Astrocyte (in vitro differentiated cells and primary cell): ENCODE data around the gene PTPN5.

Experiments used
- EZH2 ChIP-seq: IDR thresholded peaks from 2 replicates; pipeline ENCODE4 v1.6.1; 2012; ENCODE audit warnings: mild to moderate bottlenecking, low read length, inconsistent platforms; ENCODE audit not compliant: insufficient read depth
- TF ChIP-seq, protein P1 (sequence below): IDR thresholded peaks from 2 replicates; pipeline ENCODE4 v1.5.1; 2011; ENCODE audit warnings: low read depth, mild to moderate bottlenecking, inconsistent platforms, low read length, moderate library complexity; ENCODE audit not compliant: insufficient read depth

DNA sequence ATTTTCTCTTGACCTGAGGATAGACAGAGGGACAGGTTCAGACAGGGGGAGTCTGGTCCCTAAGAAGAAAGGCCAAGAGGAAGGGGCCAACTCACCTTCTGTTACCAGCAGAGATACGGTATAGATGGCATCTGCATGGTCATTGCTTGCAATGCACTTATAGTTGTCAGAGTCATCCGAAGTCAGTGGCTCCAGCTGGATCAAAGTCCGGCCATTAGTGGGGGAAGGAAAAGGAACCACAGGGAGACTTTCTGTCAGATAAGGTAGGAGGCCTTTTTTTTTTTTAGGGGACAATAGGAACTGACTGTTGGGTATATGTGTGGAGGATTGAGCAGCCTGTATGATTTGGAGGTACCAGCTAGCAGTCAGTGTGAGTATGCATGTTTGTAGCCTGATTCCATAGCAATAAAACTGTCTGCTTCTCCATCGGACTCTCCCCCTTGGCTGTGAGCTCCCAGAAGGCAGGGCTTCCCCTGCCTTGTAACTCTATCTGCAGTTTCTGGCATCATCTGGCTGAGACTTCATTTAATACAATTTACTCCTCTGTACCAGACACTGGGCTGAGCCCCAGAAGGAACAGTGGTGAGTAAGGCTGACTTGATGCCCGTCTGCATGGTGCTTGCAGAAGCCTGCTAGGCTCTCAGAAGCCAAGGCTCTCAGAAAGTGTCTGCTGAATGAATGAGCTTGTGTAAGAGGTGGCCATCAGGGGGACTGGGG lies 71.3 kb downstream of the PTPN5 start:
- no peak for TF ChIP-seq EZH2
- TF ChIP-seq, protein P1, sequence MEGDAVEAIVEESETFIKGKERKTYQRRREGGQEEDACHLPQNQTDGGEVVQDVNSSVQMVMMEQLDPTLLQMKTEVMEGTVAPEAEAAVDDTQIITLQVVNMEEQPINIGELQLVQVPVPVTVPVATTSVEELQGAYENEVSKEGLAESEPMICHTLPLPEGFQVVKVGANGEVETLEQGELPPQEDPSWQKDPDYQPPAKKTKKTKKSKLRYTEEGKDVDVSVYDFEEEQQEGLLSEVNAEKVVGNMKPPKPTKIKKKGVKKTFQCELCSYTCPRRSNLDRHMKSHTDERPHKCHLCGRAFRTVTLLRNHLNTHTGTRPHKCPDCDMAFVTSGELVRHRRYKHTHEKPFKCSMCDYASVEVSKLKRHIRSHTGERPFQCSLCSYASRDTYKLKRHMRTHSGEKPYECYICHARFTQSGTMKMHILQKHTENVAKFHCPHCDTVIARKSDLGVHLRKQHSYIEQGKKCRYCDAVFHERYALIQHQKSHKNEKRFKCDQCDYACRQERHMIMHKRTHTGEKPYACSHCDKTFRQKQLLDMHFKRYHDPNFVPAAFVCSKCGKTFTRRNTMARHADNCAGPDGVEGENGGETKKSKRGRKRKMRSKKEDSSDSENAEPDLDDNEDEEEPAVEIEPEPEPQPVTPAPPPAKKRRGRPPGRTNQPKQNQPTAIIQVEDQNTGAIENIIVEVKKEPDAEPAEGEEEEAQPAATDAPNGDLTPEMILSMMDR = no peak
